Mesenchymal stem cell (in vitro differentiated cells and primary cell): ENCODE measurements around the gene SERTAD2.
A peak's percentile ranks its signal among the peaks of the same experiment; 100 is the strongest.

Experiments used
- DNase-seq: peaks from one replicate; pipeline ENCODE4 v3.0.0-alpha.2; 2013
- H2AFZ ChIP-seq: one replicate; pipeline ENCODE4 v1.6.1; 2013; ENCODE audit warnings: low read depth, mild to moderate bottlenecking, control low read depth, inconsistent platforms, low read length, moderate library complexity
- H2AK5ac ChIP-seq: 2 replicates; pipeline ENCODE4 v1.6.1; 2013; ENCODE audit warnings: low read length, moderate library complexity, mild to moderate bottlenecking, inconsistent platforms; ENCODE audit not compliant: severe bottlenecking
- H2BK120ac ChIP-seq: one replicate; pipeline ENCODE4 v1.6.1; 2013; ENCODE audit warnings: low read depth, mild to moderate bottlenecking, inconsistent platforms, low read length, moderate library complexity
- H2BK12ac ChIP-seq, 2 experiments: one replicate each; pipeline ENCODE4 v1.6.1; 2013; ENCODE audit warnings: inconsistent platforms in 2 of 2, low read length in 2 of 2, mild to moderate bottlenecking in 2 of 2, moderate library complexity in 2 of 2, control low read depth in 1 of 2
- H2BK15ac ChIP-seq: one replicate; pipeline ENCODE4 v1.6.1; 2013; ENCODE audit warnings: mild to moderate bottlenecking, low read depth, inconsistent platforms; ENCODE audit not compliant: poor library complexity, severe bottlenecking
- H2BK5ac ChIP-seq: 2 replicates; pipeline ENCODE4 v1.6.1; 2013; ENCODE audit warnings: low read depth, mild to moderate bottlenecking, low read length, control low read depth, inconsistent platforms; ENCODE audit not compliant: poor library complexity, severe bottlenecking
- H3K14ac ChIP-seq, 2 experiments: one replicate each; pipeline ENCODE4 v1.6.1; 2013; ENCODE audit warnings: inconsistent platforms in 2 of 2, low read length in 2 of 2, control low read depth in 1 of 2, mild to moderate bottlenecking in 1 of 2, moderate library complexity in 1 of 2
- H3K18ac ChIP-seq, 2 experiments: one replicate each; pipeline ENCODE4 v1.6.1; 2013; ENCODE audit warnings: inconsistent platforms in 2 of 2, low read length in 2 of 2, control low read depth in 1 of 2, low read depth in 1 of 2, mild to moderate bottlenecking in 1 of 2
- H3K23ac ChIP-seq, 2 experiments: one replicate each; pipeline ENCODE4 v1.6.1; 2013; ENCODE audit warnings: inconsistent platforms in 2 of 2, low read length in 2 of 2, mild to moderate bottlenecking in 2 of 2, moderate library complexity in 2 of 2, control low read depth in 1 of 2
- H3K27ac ChIP-seq: 2 replicates; pipeline ENCODE4 v1.5.1; 2013; ENCODE audit warnings: mild to moderate bottlenecking, moderate library complexity, low read length, control low read depth, inconsistent platforms; ENCODE audit not compliant: poor library complexity, severe bottlenecking
- H3K27me3 ChIP-seq, 2 experiments: 2 replicates each; pipeline versions ENCODE4 v1.6.1 to v1.7.0; 2013; ENCODE audit warnings: low read length in 2 of 2, mild to moderate bottlenecking in 2 of 2, moderate library complexity in 2 of 2, control low read depth in 1 of 2, inconsistent platforms in 1 of 2; ENCODE audit not compliant: control insufficient read depth in 1 of 2, insufficient read depth in 1 of 2
- H3K36me3 ChIP-seq, 2 experiments: 2 replicates each; pipeline versions ENCODE4 v1.6.1 to v1.7.0; 2013; ENCODE audit warnings: low read length in 2 of 2, control low read depth in 1 of 2, inconsistent platforms in 1 of 2, low read depth in 1 of 2, mild to moderate bottlenecking in 1 of 2; ENCODE audit not compliant: insufficient read depth in 2 of 2, control insufficient read depth in 1 of 2
- H3K4ac ChIP-seq, 2 experiments: one replicate each; pipeline ENCODE4 v1.6.1; 2013; ENCODE audit warnings: inconsistent platforms in 2 of 2, low read length in 2 of 2, mild to moderate bottlenecking in 2 of 2, moderate library complexity in 2 of 2, control low read depth in 1 of 2, low read depth in 1 of 2
- H3K4me1 ChIP-seq: 2 replicates; pipeline ENCODE4 v1.6.1; 2013; ENCODE audit warnings: low read depth, low read length, control low read depth; ENCODE audit not compliant: control insufficient read depth, insufficient read depth
- H3K4me2 ChIP-seq: 2 replicates; pipeline ENCODE4 v1.6.1; 2013; ENCODE audit warnings: low read length, mild to moderate bottlenecking, inconsistent platforms; ENCODE audit not compliant: poor library complexity, severe bottlenecking
- H3K4me3 ChIP-seq, 2 experiments: 2 replicates each; pipeline versions ENCODE4 v1.5.1 to v1.7.0; 2013; ENCODE audit warnings: low read length in 2 of 2, mild to moderate bottlenecking in 2 of 2, control low read depth in 1 of 2, low read depth in 1 of 2; ENCODE audit not compliant: insufficient read depth in 1 of 2
- H3K79me1 ChIP-seq: replicated peaks from 2 replicates; pipeline ENCODE4 v1.6.1; 2013; ENCODE audit warnings: mild to moderate bottlenecking, control low read depth, low read length, inconsistent platforms; ENCODE audit not compliant: poor library complexity, severe bottlenecking
- H3K9ac ChIP-seq: 2 replicates; pipeline ENCODE4 v1.7.0; 2013; ENCODE audit warnings: mild to moderate bottlenecking, low read length, moderate library complexity
- H3K9me3 ChIP-seq: 2 replicates; pipeline ENCODE4 v1.7.0; 2013; ENCODE audit warnings: mild to moderate bottlenecking, low read length; ENCODE audit not compliant: control insufficient read depth
- H4K8ac ChIP-seq: one replicate; pipeline ENCODE4 v1.6.1; 2013; ENCODE audit warnings: inconsistent platforms, mild to moderate bottlenecking, low read length, moderate library complexity
- H4K91ac ChIP-seq: one replicate; pipeline ENCODE4 v1.6.1; 2013; ENCODE audit warnings: mild to moderate bottlenecking, low read length, inconsistent platforms
- WGBS: methylation state at CpG from one replicate; pipeline ENCODE4 v1.1.7; 2013; ENCODE audit warnings: mixed read lengths; 5-methylcytosine and 5-hydroxymethylcytosine counted together

Gene SERTAD2

DNA sequence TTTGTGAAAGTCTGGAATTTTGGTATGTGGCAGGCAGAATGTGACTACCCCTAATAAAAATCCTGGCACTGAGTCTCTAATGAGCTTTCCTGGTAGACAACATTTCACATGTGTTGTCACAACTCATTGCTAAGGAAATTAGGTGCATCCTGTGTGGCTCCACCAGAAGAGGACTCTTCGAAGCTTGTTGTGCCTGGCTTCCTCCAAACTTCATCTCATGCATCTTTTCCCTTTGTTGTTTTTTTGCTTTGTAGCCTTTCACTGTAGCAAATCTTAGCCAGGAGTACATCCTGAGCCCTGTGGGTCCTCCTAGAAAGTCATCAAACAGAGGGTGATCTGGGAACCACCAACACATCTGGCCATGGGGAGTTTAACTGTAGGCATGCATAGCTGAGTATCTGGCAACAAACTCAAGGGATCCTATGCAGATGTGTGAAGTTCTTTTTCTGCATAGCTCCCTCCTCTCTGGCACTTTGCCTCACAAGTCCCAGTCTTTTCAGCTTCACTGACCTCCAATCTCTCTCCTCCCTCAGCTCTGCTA is 42.1 kb upstream of the SERTAD2 start:
- Histone ChIP-seq H3K27ac (peak overlapping the region; percentile 33), H3K4me3 (no peak overlapping the region), H2AFZ (no peak overlapping the region), H4K91ac (no peak overlapping the region), H3K9me3 (peaks cover 13% of the 10 kb centered on the region), H3K4me1 (peaks cover 6% of the 10 kb centered on the region), H3K23ac (no peak overlapping the region), H3K79me1 (peaks cover 7% of the 10 kb centered on the region), H2BK12ac (no peak overlapping the region), H2AK5ac (no peak overlapping the region), H3K18ac (no peak overlapping the region), H3K4ac (no peak overlapping the region), H2BK15ac (no peak overlapping the region), H2BK5ac (no peak overlapping the region), H3K4me2 (no peak overlapping the region), H3K36me3 (peaks cover 0 to 13% of the 10 kb centered on the region in 2 experiments), H4K8ac (no peak overlapping the region), H2BK120ac (no peak overlapping the region), H3K14ac (no peak overlapping the region), H3K9ac (no peak overlapping the region), H3K27me3 (no peaks in the 10 kb centered on the region)
- WGBS, result 52% methylated on average over 1 of the region's 1 CpG
- DNase-seq, result no peak

DNA sequence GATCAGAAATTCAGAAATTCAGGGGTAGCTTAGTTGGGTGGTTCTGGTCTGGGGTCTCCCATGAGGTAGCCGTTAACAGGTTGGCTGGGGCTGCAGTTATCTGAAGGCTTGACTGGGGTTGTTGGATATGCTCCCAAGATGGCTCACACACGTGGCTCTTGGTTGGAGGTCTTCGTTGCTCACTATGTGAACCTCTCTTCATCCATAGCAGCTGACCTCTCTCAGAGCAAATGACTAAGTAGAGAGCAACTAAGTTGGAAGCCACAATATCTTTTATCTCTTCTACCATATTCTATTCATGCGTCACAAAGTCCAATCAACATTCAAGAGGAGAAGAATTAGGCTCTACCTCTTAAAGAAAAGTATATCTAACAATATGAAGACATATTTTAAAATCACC is 38.7 kb upstream of the SERTAD2 start:
- peak; percentile 24 for DNase-seq
- Histone ChIP-seq H3K4me3 (no peak overlapping the region), H3K23ac (no peak overlapping the region), H3K9me3 (peaks cover 13% of the 10 kb centered on the region), H2BK5ac (no peak overlapping the region), H3K4me2 (no peak overlapping the region), H2AFZ (no peak overlapping the region), H3K18ac (no peak overlapping the region), H3K27me3 (no peaks in the 10 kb centered on the region), H3K9ac (no peak overlapping the region), H3K14ac (no peak overlapping the region), H2BK12ac (no peak overlapping the region), H3K27ac (no peak overlapping the region), H2AK5ac (no peak overlapping the region), H3K36me3 (peaks cover 0 to 13% of the 10 kb centered on the region in 2 experiments), H2BK15ac (no peak overlapping the region), H3K79me1 (peaks cover 7% of the 10 kb centered on the region), H3K4me1 (peaks cover 2% of the 10 kb centered on the region), H3K4ac (no peak overlapping the region), H4K91ac (no peak overlapping the region), H2BK120ac (no peak overlapping the region), H4K8ac (no peak overlapping the region)
- WGBS, result 63% methylated on average over 3 of the region's 4 CpGs

DNA sequence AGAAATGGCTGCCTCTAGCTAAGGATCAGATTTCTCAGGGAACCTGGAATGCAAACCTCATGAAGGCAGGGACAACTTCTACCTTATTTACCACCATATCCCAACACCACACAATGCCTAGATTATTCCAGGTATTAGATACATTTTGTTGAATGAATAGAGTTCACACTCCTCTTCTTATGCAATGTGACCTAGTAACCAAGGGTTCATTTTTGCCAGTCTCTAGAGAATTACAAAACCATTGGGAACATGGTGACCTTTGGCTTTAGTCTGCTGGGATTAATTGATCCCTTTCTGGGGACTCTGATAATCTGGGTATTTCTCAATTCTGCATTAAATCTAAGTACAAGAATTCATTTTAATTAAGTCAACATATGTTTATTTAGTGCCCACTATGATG is 35.2 kb upstream of the SERTAD2 start:
- Histone ChIP-seq H3K4me2 (no peak overlapping the region), H3K27me3 (no peaks in the 10 kb centered on the region), H3K23ac (no peak overlapping the region), H3K4me1 (peaks cover 3% of the 10 kb centered on the region), H4K91ac (no peak overlapping the region), H3K4me3 (no peak overlapping the region), H2BK15ac (no peak overlapping the region), H3K9ac (no peak overlapping the region), H3K27ac (no peak overlapping the region), H4K8ac (no peak overlapping the region), H2BK120ac (no peak overlapping the region), H2AK5ac (no peak overlapping the region), H2BK5ac (no peak overlapping the region), H3K79me1 (peaks cover 7% of the 10 kb centered on the region), H3K9me3 (peaks cover 13% of the 10 kb centered on the region), H2AFZ (no peak overlapping the region), H3K36me3 (peaks cover 0 to 26% of the 10 kb centered on the region in 2 experiments), H2BK12ac (no peak overlapping the region), H3K18ac (no peak overlapping the region), H3K14ac (no peak overlapping the region), H3K4ac (no peak overlapping the region)
- no peak for DNase-seq

DNA sequence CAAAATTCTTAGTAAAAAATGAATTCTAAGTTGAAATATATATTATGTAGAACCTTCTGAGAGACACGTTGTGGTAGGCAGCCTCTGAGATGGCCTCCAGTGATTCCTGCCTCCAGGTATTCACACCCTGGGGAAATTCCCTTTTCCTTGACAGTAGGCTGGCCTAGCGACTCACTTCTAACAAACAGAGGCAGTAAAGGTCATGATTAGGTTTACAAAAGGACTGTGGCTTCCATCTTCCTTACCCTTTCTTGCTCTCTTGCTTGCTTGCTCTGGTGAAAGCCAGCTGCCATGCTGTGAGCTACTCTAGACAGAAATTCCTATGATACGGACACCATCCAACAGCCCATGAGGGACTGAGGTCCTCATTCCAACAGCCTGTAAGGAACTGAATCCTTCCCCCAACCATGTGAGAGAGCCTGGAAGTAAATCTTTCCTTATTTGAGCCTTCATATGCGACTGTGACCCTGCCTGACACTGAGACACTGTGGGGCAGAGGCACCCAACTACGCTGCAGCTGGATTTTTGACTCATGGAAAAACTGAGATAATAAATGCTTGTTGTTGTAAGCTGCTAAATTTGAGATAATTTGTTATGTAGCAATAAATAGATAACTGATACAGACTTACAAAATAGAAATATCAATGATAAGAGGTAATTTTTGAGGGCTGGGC is 32.7 kb upstream of the SERTAD2 start:
- no peak overlapping the region for H3K4ac ChIP-seq

More for the DNA sequence above, 32.7 kb upstream of the SERTAD2 start:
- Histone ChIP-seq H2BK5ac (no peak overlapping the region), H3K27me3 (no peaks in the 10 kb centered on the region), H3K9me3 (peaks cover 2% of the 10 kb centered on the region), H3K4me2 (no peak overlapping the region), H3K27ac (no peak overlapping the region), H4K91ac (no peak overlapping the region), H2BK15ac (no peak overlapping the region), H2AK5ac (peak overlapping the region; percentile 67), H2AFZ (no peak overlapping the region), H3K23ac (no peak overlapping the region), H3K9ac (no peak overlapping the region), H3K36me3 (peaks cover 0 to 24% of the 10 kb centered on the region in 2 experiments), H2BK12ac (no peak overlapping the region), H3K4me1 (peaks cover 3% of the 10 kb centered on the region), H4K8ac (no peak overlapping the region), H3K18ac (peak overlapping the region in 1 of 2 experiments; percentile 41), H3K4me3 (no peak overlapping the region), H2BK120ac (no peak overlapping the region), H3K14ac (no peak overlapping the region), H3K79me1 (peaks cover 13% of the 10 kb centered on the region)
- 69% methylated on average over 5 of the region's 5 CpGs for WGBS
- DNase-seq, result no peak
